H1 (cell line): Measurements from ENCODE around the gene ZNF385D. TPM values are rescaled to one million over a fixed set of nuclear protein-coding genes. Genes with fewer than 3 reads are reported as not detected.

Source experiments
- CTCF ChIA-PET: fragments of 300-600 bp; sonication (Branson Sonifier 250); formaldehyde crosslinking; loops from one replicate; lab custom pipeline; 2021; ENCODE audit not compliant: partially characterized antibody; lab: Charles Lee
- POLR2A ChIA-PET: fragments of 300-600 bp; sonication (Branson Sonifier 250); formaldehyde crosslinking; loops from one replicate; lab custom pipeline; 2021; ENCODE audit warnings: inconsistent platforms; ENCODE audit not compliant: partially characterized antibody; lab: Charles Lee
- DNase-seq, 2 experiments: peaks; one replicate each; pipeline versions ENCODE4 v3.0.0 to v3.0.0-alpha.2; 2010 to 2022; ENCODE audit warnings: low spot score in 2 of 2, low read depth in 1 of 2, mixed read lengths in 1 of 2
- FAIRE-seq: peaks from 2 replicates; lab custom pipeline; 2011; peaks lifted over from hg19 to GRCh38; lab: Jason Lieb, UNC
- H2AFZ ChIP-seq: 2 replicates; pipeline ENCODE4 v1.8.1; 2012; ENCODE audit warnings: low read length, inconsistent platforms
- H2AK5ac ChIP-seq: 2 replicates; pipeline ENCODE4 v1.6.1; 2013; ENCODE audit warnings: low read depth, low read length
- H2BK120ac ChIP-seq: replicated peaks from 2 replicates; pipeline ENCODE3; 2013; ENCODE audit warnings: low read depth, low read length, inconsistent platforms
- H2BK12ac ChIP-seq: 2 replicates; pipeline ENCODE4 v1.6.1; 2013; ENCODE audit warnings: low read depth, low read length
- H2BK15ac ChIP-seq: 2 replicates; pipeline ENCODE4 v1.6.1; 2013; ENCODE audit warnings: low read length
- H2BK20ac ChIP-seq: 2 replicates; pipeline ENCODE4 v1.6.1; 2013; ENCODE audit warnings: low read length
- H2BK5ac ChIP-seq: 2 replicates; pipeline ENCODE4 v1.6.1; 2013; ENCODE audit warnings: low read depth, low read length
- H3K14ac ChIP-seq: 2 replicates; pipeline ENCODE4 v1.6.1; 2013; ENCODE audit warnings: inconsistent platforms; ENCODE audit not compliant: insufficient read length
- H3K18ac ChIP-seq: 2 replicates; pipeline ENCODE4 v1.6.1; 2013; ENCODE audit warnings: low read length; ENCODE audit errors: extremely low read depth
- H3K23ac ChIP-seq: 2 replicates; pipeline ENCODE4 v1.6.1; 2013; ENCODE audit warnings: inconsistent platforms; ENCODE audit not compliant: insufficient read length
- H3K23me2 ChIP-seq: 2 replicates; pipeline ENCODE4 v1.6.1; 2013; ENCODE audit warnings: low read depth, low read length
- H3K27ac ChIP-seq: 2 replicates; pipeline ENCODE4 v1.6.1; 2011; ENCODE audit warnings: low read depth, low read length, inconsistent platforms
- H3K27me3 ChIP-seq, 4 experiments: replicated peaks in 1 of 4; 1 replicate in 1 of 4; 2 replicates in 3 of 4; pipeline versions ENCODE4 v1.6.1 to v1.8.1; 2011 to 2013; ENCODE audit warnings: low read length in 3 of 4, mild to moderate bottlenecking in 3 of 4, inconsistent platforms in 2 of 4, mixed read lengths in 2 of 4, moderate library complexity in 1 of 4; ENCODE audit not compliant: control insufficient read depth in 3 of 4, insufficient read depth in 3 of 4; ENCODE audit errors: extremely low read depth in 1 of 4
- H3K36me3 ChIP-seq, 4 experiments: 2 replicates each; pipeline versions ENCODE4 v1.6.1 to v1.8.1; 2011 to 2013; ENCODE audit warnings: mild to moderate bottlenecking in 4 of 4, low read length in 3 of 4, moderate library complexity in 2 of 4, control low read depth in 1 of 4, inconsistent platforms in 1 of 4; ENCODE audit not compliant: insufficient read depth in 4 of 4, control insufficient read depth in 2 of 4
- H3K4ac ChIP-seq: replicated peaks from 2 replicates; pipeline ENCODE3; 2013; ENCODE audit warnings: low read length, low read depth, mixed read lengths, inconsistent platforms; ENCODE audit not compliant: insufficient read length
- H3K4me1 ChIP-seq, 4 experiments: replicated peaks in 1 of 4; 1 replicate in 1 of 4; 2 replicates in 3 of 4; pipeline versions ENCODE4 v1.6.1 to v1.8.1; 2011 to 2013; ENCODE audit warnings: low read length in 3 of 4, inconsistent platforms in 2 of 4, mixed read lengths in 1 of 4; ENCODE audit not compliant: insufficient read depth in 4 of 4, control insufficient read depth in 3 of 4
- H3K4me2 ChIP-seq, 2 experiments: 2 replicates each; pipeline versions ENCODE4 v1.6.1 to v1.8.1; 2011 to 2013; ENCODE audit warnings: low read depth in 2 of 2, low read length in 2 of 2, control low read depth in 1 of 2, inconsistent platforms in 1 of 2, mild to moderate bottlenecking in 1 of 2; ENCODE audit not compliant: insufficient read depth in 1 of 2
- H3K4me3 ChIP-seq, 4 experiments: fragments of 200-600, 300-600 bp in 1 of 4; sonication (generic), shearing (Covaris generic), sonication (Bioruptor Twin) in 1 of 4; 2 replicates each; pipeline versions ENCODE4 v1.5.1 to v1.8.1; 2011 to 2016; ENCODE audit warnings: low read length in 4 of 4, low read depth in 3 of 4, control low read depth in 2 of 4, inconsistent platforms in 2 of 4, mild to moderate bottlenecking in 2 of 4, mixed read lengths in 1 of 4, moderate library complexity in 1 of 4; ENCODE audit not compliant: insufficient read depth in 2 of 4; ENCODE audit errors: extremely low read depth in 1 of 4
- H3K56ac ChIP-seq: replicated peaks from 2 replicates; pipeline ENCODE3; 2013; ENCODE audit warnings: low read depth, mild to moderate bottlenecking, mixed read lengths, low read length, inconsistent platforms; ENCODE audit not compliant: insufficient read length
- H3K79me1 ChIP-seq: 2 replicates; pipeline ENCODE4 v1.6.1; 2013; ENCODE audit warnings: low read depth, low read length, control low read depth
- H3K79me2 ChIP-seq, 2 experiments: 2 replicates each; pipeline versions ENCODE4 v1.6.1 to v1.8.1; 2012 to 2013; ENCODE audit warnings: low read length in 2 of 2, mild to moderate bottlenecking in 2 of 2, inconsistent platforms in 1 of 2; ENCODE audit not compliant: insufficient read depth in 2 of 2, control insufficient read depth in 1 of 2
- H3K9ac ChIP-seq, 4 experiments: replicated peaks in 1 of 4; 1 replicate in 1 of 4; 2 replicates in 3 of 4; pipeline versions ENCODE4 v1.6.1 to v1.8.1; 2011 to 2013; ENCODE audit warnings: low read depth in 3 of 4, low read length in 3 of 4, control low read depth in 2 of 4, mild to moderate bottlenecking in 2 of 4, moderate library complexity in 2 of 4, inconsistent platforms in 1 of 4; ENCODE audit errors: extremely low read depth in 1 of 4
- H3K9me3 ChIP-seq, 2 experiments: 2 replicates each; pipeline versions ENCODE4 v1.6.1 to v1.8.1; 2012 to 2013; ENCODE audit warnings: mild to moderate bottlenecking in 2 of 2, moderate library complexity in 2 of 2, control low read depth in 1 of 2, inconsistent platforms in 1 of 2, low read depth in 1 of 2, low read length in 1 of 2, mixed read lengths in 1 of 2; ENCODE audit not compliant: insufficient read depth in 2 of 2
- H4K20me1 ChIP-seq, 2 experiments: replicated peaks in 1 of 2; 2 replicates each; pipeline versions ENCODE3 to v1.8.1; 2011 to 2013; ENCODE audit warnings: inconsistent platforms in 2 of 2, low read length in 2 of 2, mild to moderate bottlenecking in 1 of 2; ENCODE audit not compliant: insufficient read depth in 2 of 2, control insufficient read depth in 1 of 2
- H4K5ac ChIP-seq: 2 replicates; pipeline ENCODE4 v1.6.1; 2013; ENCODE audit warnings: low read length, low read depth, mixed read lengths, inconsistent platforms; ENCODE audit not compliant: insufficient read length
- H4K8ac ChIP-seq: 2 replicates; pipeline ENCODE4 v1.8.0; 2013; ENCODE audit warnings: mild to moderate bottlenecking, moderate library complexity, low read length, inconsistent platforms; ENCODE audit not compliant: insufficient read depth; ENCODE audit errors: extremely low read depth
- H4K91ac ChIP-seq: replicated peaks from 2 replicates; pipeline ENCODE3; 2013; ENCODE audit warnings: low read length, mixed read lengths, inconsistent platforms; ENCODE audit not compliant: insufficient read length
- CBX8 ChIP-seq: fragments of 300-800, 300-1000 bp; sonication (generic); IDR thresholded peaks from 2 replicates; pipeline ENCODE4 v1.7.1; 2016; ENCODE audit warnings: low read depth, low read length, borderline replicate concordance
- HDAC2 ChIP-seq, 2 experiments: fragments of 300-600 bp in 1 of 2; sonication (generic) in 1 of 2; IDR thresholded peaks; 2 replicates each; pipeline ENCODE4 v1.6.1; 2011 to 2012; ENCODE audit warnings: low read depth in 2 of 2, low read length in 2 of 2, mild to moderate bottlenecking in 2 of 2, moderate library complexity in 2 of 2, borderline replicate concordance in 1 of 2, inconsistent platforms in 1 of 2
- JUN ChIP-seq: IDR thresholded peaks from 2 replicates; pipeline ENCODE4 v1.6.1; 2011; ENCODE audit warnings: low read depth, mild to moderate bottlenecking, improper control_type of control experiment, low read length
- JUND ChIP-seq: IDR thresholded peaks from 2 replicates; pipeline ENCODE4 v1.6.1; 2011; ENCODE audit warnings: mild to moderate bottlenecking, improper control_type of control experiment, low read length
- POU5F1 ChIP-seq: IDR thresholded peaks from 2 replicates; pipeline ENCODE4 v1.6.1; 2011; ENCODE audit warnings: low read depth, mild to moderate bottlenecking, low read length, moderate library complexity
- RAD21 ChIP-seq, 2 experiments: IDR thresholded peaks in 1 of 2; conservative IDR thresholded peaks in 1 of 2; 2 replicates each; pipeline ENCODE4 v1.6.1; 2011; ENCODE audit warnings: low read depth in 2 of 2, low read length in 2 of 2, improper control_type of control experiment in 1 of 2, inconsistent platforms in 1 of 2, mild to moderate bottlenecking in 1 of 2, moderate library complexity in 1 of 2
- SAP30 ChIP-seq: fragments of 300-600 bp; sonication (generic); IDR thresholded peaks from 2 replicates; pipeline ENCODE4 v1.7.1; 2012; ENCODE audit warnings: low read length, moderate library complexity, mild to moderate bottlenecking, inconsistent platforms; ENCODE audit not compliant: insufficient read depth, insufficient replicate concordance
- TAF1 ChIP-seq: IDR thresholded peaks from 2 replicates; pipeline ENCODE4 v1.6.1; 2011; ENCODE audit warnings: mild to moderate bottlenecking, low read depth, low read length
- WGBS, 2 experiments: shearing (Covaris generic) in 1 of 2; methylation state at CpG; one replicate each; pipeline versions ENCODE4 v1.1.6 to v1.1.7; 2013 to 2015; ENCODE audit warnings: low lambda C conversion rate in 2 of 2, mixed read lengths in 2 of 2, inconsistent platforms in 1 of 2, low coverage in 1 of 2, missing lambda C conversion rate in 1 of 2; ENCODE audit not compliant: insufficient replicate concordance in 2 of 2, insufficient coverage in 1 of 2, insufficient read length in 1 of 2; ENCODE audit errors: extremely low coverage in 1 of 2, missing lambda C conversion rate in 1 of 2; 5-methylcytosine and 5-hydroxymethylcytosine counted together
- polyA plus RNA-seq, 7 experiments: library from polyadenylated mRNA; depleted of rRNA in 3 of 7; stranded (reverse) in 5 of 7; unstranded in 2 of 7; fragments of >200 nt in 5 of 7; fragments of 200-250 nt in 2 of 7; gene quantifications; 1 replicate in 5 of 7; 2 replicates in 1 of 7; 4 replicates in 1 of 7; pipeline versions ENCODE4 v1.2.1 to v1.2.3, GENCODE V29; 2011 to 2013; ENCODE audit warnings: missing spikeins in 2 of 7, mixed read lengths in 2 of 7
- total RNA-seq: library from RNA; stranded (reverse); fragmentation: NEBNext Ultra II Directional; extraction: Animal tissue kit (Norgen Biotek cat#: 25700); gene quantifications from 2 replicates; pipeline ENCODE4 v1.2.1, GENCODE V29; 2021
- TF ChIP-seq, protein P1 (sequence below): IDR thresholded peaks from 2 replicates; pipeline ENCODE4 v1.6.1; 2012; ENCODE audit warnings: inconsistent platforms
- TF ChIP-seq, protein P2 (sequence below), 3 experiments: IDR thresholded peaks; 1 replicate in 2 of 3; 2 replicates in 1 of 3; pipeline versions ENCODE4 v1.5.1 to v1.6.1; 2011; ENCODE audit warnings: low read length in 3 of 3, mild to moderate bottlenecking in 3 of 3, inconsistent platforms in 2 of 3, low read depth in 1 of 3, moderate library complexity in 1 of 3; ENCODE audit not compliant: insufficient read depth in 1 of 3; ENCODE audit errors: control extremely low read depth in 1 of 3

The ZNF385D gene
- total and polyA plus RNA-seq, 2 of the 8 experiments (the other 6 are each of a cell fraction or from before 2014, with no cell fraction given), result 5.9 to 10.8 TPM

DNA sequence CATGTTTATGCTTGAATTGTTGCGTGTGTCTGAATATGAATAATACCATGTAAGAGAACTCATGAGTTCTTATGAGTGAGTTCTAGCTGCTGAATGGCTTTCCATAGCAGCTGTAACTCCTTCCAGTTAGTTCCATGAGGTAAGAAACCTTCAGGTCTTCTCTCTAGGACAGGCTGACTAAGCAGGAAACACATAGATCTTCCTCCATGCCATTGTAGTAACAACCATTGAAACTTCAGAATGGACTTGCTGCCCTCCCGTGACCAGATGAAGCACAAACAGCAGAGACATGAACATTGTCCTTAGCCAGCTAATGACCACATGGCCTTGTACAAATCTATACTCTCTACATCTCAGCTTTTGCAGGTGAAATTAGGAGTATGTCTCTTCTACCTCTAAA is 200.0 kb downstream of the ZNF385D start:
- H3K18ac ChIP-seq, result no peak overlapping the region
- 92% methylated on average over 2 of the region's 2 CpGs; no CpG with 5 or more reads in 1 of the 2 experiments for WGBS, 2 experiments
- FAIRE-seq (no peak), DNase-seq (no peak)
- H3K4me3 ChIP-seq, result no peak overlapping the region
- no peaks in the 10 kb centered on the region for H4K20me1 ChIP-seq
- no peak overlapping the region for H4K5ac ChIP-seq
- no peak overlapping the region for H3K4me2 ChIP-seq
- H3K27ac ChIP-seq, result no peak overlapping the region
- no peak overlapping the region for H2BK5ac ChIP-seq
- H3K56ac ChIP-seq, result no peak overlapping the region
- H3K23ac ChIP-seq, result no peak overlapping the region
- peaks cover 0 to 3% (median 0%) of the 10 kb centered on the region in 4 experiments; a peak in 1 of 7 replicates for H3K4me1 ChIP-seq
- H2BK120ac ChIP-seq, result no peak overlapping the region
- H4K8ac ChIP-seq, result no peak overlapping the region
- ChIA-PET POLR2A (no interaction called here), CTCF (interaction anchor here (1.4 to 1.9 kb wide), 2 partner anchors 10 to 344 kb away, joined by 4 read pairs; no protein-coding TSS in a partner anchor)
- H3K14ac ChIP-seq, result no peak overlapping the region
- no peaks in the 10 kb centered on the region for H3K9me3 ChIP-seq
- H2BK12ac ChIP-seq, result no peak overlapping the region
- H3K9ac ChIP-seq, result no peak overlapping the region
- H2BK20ac ChIP-seq, result no peak overlapping the region
- H2BK15ac ChIP-seq, result no peak overlapping the region
- H3K36me3 ChIP-seq, result no peaks in the 10 kb centered on the region
- H3K4ac ChIP-seq, result no peak overlapping the region
- H4K91ac ChIP-seq, result no peak overlapping the region
- H2AK5ac ChIP-seq, result no peak overlapping the region
- no peaks in the 10 kb centered on the region for H3K27me3 ChIP-seq
- H3K23me2 ChIP-seq, result no peaks in the 10 kb centered on the region
- no peak overlapping the region for H2AFZ ChIP-seq
- no peaks in the 10 kb centered on the region for H3K79me2 ChIP-seq
- no peaks in the 10 kb centered on the region for H3K79me1 ChIP-seq
- TF ChIP-seq RAD21 (IDR thresholded peaks at IDR 0.05 in 1 of 2, conservative IDR thresholded peaks at IDR 0.05 in 1 of 2; ENCODE audit: low read depth in 2 of 2, low read length in 2 of 2) (peak; percentile 60 to 68), JUN (no peak), CBX8 (no peak), SAP30 (no peak), TAF1 (no peak), HDAC2 (IDR thresholded peaks at IDR 0.05; ENCODE audit: borderline replicate concordance in 1 of 2, low read depth in 2 of 2, low read length in 2 of 2) (no peak), JUND (no peak), POU5F1 (no peak)
- TF ChIP-seq, protein P1, sequence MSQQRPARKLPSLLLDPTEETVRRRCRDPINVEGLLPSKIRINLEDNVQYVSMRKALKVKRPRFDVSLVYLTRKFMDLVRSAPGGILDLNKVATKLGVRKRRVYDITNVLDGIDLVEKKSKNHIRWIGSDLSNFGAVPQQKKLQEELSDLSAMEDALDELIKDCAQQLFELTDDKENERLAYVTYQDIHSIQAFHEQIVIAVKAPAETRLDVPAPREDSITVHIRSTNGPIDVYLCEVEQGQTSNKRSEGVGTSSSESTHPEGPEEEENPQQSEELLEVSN, result no peak
- TF ChIP-seq, protein P2, sequence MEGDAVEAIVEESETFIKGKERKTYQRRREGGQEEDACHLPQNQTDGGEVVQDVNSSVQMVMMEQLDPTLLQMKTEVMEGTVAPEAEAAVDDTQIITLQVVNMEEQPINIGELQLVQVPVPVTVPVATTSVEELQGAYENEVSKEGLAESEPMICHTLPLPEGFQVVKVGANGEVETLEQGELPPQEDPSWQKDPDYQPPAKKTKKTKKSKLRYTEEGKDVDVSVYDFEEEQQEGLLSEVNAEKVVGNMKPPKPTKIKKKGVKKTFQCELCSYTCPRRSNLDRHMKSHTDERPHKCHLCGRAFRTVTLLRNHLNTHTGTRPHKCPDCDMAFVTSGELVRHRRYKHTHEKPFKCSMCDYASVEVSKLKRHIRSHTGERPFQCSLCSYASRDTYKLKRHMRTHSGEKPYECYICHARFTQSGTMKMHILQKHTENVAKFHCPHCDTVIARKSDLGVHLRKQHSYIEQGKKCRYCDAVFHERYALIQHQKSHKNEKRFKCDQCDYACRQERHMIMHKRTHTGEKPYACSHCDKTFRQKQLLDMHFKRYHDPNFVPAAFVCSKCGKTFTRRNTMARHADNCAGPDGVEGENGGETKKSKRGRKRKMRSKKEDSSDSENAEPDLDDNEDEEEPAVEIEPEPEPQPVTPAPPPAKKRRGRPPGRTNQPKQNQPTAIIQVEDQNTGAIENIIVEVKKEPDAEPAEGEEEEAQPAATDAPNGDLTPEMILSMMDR (IDR thresholded peaks at IDR 0.05; ENCODE audit: control extremely low read depth in 1 of 3, insufficient read depth in 1 of 3, low read depth in 1 of 3, low read length in 3 of 3), result peak in 1 of 3 experiments; percentile 47; a peak in 2 of 4 replicates
